Measurements from ENCODE around the gene TEAD1.

The TEAD1 gene

GRCh38 chr11:12686246-12687060, 12.2 kb downstream of the TEAD1 start:
- no peak for DNase-seq (ENCODE audit: low spot score)

GRCh38 chr11:12687216-12687623, 13.0 kb downstream of the TEAD1 start:
- DNase-seq (ENCODE audit: low spot score): no peak

GRCh38 chr11:12687740-12688139, 13.5 kb downstream of the TEAD1 start:
- DNase-seq (ENCODE audit: low spot score): no peak

- DNase-seq (ENCODE audit: low spot score): no peak
Measured at GRCh38 chr11:12689029-12689755, 15.0 kb downstream of the TEAD1 start.

GRCh38 chr11:12690663-12691062, 16.4 kb downstream of the TEAD1 start:
- DNase-seq (ENCODE audit: low spot score): no peak

- DNase-seq (ENCODE audit: low spot score): no peak
Measured at GRCh38 chr11:12691473-12691872, 17.3 kb downstream of the TEAD1 start.

GRCh38 chr11:12692229-12693075, 18.2 kb downstream of the TEAD1 start:
- no peak for DNase-seq (ENCODE audit: low spot score)

GRCh38 chr11:12693094-12693478, 18.9 kb downstream of the TEAD1 start:
- DNase-seq (ENCODE audit: low spot score): no peak

- DNase-seq (ENCODE audit: low spot score): no peak
Measured at GRCh38 chr11:12693479-12694182, 19.4 kb downstream of the TEAD1 start.

GRCh38 chr11:12694183-12694531, 19.9 kb downstream of the TEAD1 start:
- DNase-seq (ENCODE audit: low spot score): no peak

- DNase-seq (ENCODE audit: low spot score): no peak
Measured at GRCh38 chr11:12695221-12695794, 21.1 kb downstream of the TEAD1 start.

GRCh38 chr11:12695873-12696272, 21.7 kb downstream of the TEAD1 start:
- no peak for DNase-seq (ENCODE audit: low spot score)

GRCh38 chr11:12696911-12697581, 22.8 kb downstream of the TEAD1 start:
- no peak for DNase-seq (ENCODE audit: low spot score)

GRCh38 chr11:12698048-12698447, 23.8 kb downstream of the TEAD1 start:
- DNase-seq (ENCODE audit: low spot score): no peak

GRCh38 chr11:12701811-12702592, 27.8 kb downstream of the TEAD1 start:
- DNase-seq (ENCODE audit: low spot score): no peak

GRCh38 chr11:12702999-12703453, 28.8 kb downstream of the TEAD1 start:
- DNase-seq (ENCODE audit: low spot score): no peak

- no peak for DNase-seq (ENCODE audit: low spot score)
Measured at GRCh38 chr11:12704049-12704448, 29.8 kb downstream of the TEAD1 start.

- DNase-seq (ENCODE audit: low spot score): no peak
Measured at GRCh38 chr11:12705874-12706273, 31.7 kb downstream of the TEAD1 start.

GRCh38 chr11:12706545-12707499, 32.6 kb downstream of the TEAD1 start:
- no peak for DNase-seq (ENCODE audit: low spot score)
